ENCODE measurements around the gene ERGIC1.

Gene ERGIC1

DNA sequence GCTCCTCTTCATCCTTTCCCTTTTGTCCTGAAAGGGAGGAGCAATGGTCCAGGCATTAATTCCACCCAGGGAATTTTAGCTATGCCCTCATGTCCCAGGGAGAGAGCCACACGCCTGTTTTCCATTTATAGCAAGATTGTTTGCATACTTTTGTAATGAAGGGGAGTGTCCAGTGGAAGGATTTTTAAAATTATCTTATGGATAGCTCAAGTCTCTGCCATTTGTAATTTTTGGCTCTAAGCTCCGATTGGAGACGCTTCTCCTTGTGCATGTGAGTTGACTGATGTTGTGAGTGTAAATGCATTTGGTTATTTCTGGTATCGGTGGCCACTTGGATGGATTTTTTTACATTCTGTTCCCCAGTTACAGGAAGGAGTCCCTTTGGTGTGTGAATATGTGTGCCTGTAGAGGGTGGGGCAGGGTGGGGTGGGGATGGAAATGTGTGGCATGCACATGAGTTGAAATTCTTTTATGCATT lies 118.0 kb downstream of the ERGIC1 start:
- no peak for DNase-seq

DNA sequence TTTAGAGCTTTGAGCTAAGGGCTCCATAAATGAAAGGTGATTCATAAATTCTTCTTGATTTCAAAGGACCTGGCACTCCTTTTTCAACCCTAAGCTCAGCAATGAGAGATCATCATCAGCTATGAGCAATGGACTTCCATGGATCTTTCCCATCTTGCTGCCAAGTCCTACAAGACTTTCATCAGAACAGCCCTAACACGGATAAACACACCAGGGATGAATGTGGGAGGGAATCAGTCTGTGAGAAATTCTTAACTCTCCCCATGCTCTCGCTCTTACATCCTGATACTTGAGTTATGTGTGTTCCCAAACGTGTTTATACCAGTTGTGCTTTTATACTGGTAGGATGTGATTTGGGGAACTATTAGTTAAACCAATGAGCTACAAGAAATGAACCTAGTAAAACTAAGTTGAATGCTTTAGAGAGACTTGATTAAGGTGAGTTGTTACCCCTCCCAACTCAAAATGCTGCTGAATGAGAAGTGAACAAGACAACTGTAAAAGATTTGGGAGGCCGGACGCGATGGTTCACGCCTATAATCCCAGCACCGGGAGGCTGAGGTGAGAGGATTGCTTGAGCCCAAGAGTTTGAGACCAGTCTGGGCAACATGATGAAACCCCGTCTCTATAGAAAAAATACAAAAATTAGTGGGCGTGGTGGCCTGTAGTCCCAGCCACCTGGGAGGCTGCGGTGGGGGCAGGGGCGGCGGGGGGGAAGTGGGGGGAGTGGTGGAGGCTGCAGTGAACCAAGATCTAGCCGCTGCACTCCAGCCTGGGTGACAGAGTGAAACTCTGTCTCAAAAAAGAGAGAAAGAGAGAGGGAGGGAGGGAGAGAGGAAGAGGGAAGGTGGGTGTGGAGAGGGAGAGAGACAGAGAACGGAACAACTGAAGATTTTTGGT lies 120.0 kb downstream of the ERGIC1 start:
- no peak for DNase-seq

DNA sequence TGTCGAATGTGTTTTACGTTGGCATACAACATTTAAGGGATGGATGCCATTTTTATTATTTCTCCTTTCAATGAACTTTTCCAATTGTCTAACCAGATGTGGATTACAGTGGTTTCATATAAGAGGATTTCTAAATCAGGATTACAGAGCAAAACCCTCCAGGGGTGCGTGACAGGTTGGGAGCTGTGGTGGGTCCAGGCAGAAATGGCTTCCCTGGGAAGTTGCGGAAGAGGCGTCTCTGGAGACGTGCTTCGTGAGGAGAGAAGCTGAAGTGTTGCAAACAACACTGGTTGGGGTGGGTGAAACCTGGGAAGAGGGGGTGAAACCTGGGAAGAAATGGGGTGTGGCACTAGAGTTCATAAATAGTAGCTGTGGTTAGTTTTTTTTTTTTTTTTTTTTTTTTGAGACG lies 120.7 kb downstream of the ERGIC1 start:
- DNase-seq: no peak

DNA sequence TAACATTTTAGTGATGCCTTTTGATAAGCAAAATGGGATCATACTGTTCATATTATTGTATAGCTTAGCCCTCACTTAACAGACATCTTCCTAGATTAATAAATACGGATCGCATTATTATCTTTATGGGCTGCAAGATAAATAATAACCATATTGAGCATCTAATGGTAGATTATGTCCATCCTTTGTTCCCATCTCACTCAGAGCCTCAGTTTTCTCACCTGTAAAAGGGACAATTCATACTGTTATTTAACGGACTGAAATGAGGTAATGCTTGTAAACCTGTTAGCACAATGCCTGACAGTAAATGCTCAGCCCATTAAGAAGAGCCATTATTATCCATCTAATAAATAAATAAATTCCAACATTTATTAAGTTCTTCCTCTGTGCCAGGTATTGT lies 122.2 kb downstream of the ERGIC1 start:
- DNase-seq: no peak

DNA sequence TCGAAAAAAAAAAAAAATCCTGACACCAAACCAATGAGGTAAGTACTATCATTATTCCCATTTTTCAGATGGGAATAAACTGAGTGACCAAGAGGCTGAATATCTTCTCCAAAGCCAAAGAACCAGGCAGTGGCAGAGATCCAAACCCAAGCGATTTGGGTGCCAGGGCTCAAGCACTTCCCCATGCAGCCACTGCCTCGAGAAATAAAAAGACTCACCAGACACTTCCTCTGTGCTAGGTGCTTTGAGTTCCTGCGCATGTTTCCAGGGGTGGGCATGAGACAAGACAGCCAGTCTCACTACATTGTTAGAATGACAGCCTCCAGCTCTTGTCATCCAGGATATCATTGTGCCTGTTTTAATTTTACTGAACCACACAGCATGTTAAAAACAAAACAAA lies 122.9 kb downstream of the ERGIC1 start:
- peak; percentile 24 for DNase-seq

DNA sequence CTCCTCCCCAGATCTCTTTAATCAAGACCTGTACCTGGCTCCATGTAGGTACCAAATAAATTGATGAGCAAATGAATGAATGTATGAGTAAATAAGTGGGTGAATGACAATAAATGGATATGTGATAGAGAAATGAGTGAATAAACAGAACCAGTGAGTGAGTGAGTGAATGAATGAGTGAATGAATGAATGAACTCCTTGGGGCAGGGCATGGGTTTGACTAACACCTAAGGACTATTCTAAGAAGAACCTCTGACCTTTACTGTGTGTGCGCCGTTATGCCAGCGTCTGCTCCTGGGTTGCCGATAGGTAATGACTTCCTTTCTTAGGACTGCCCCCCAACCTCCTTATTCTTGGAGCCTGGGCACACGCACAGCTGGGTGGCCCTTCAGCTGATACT lies 123.4 kb downstream of the ERGIC1 start:
- no peak for DNase-seq

DNA sequence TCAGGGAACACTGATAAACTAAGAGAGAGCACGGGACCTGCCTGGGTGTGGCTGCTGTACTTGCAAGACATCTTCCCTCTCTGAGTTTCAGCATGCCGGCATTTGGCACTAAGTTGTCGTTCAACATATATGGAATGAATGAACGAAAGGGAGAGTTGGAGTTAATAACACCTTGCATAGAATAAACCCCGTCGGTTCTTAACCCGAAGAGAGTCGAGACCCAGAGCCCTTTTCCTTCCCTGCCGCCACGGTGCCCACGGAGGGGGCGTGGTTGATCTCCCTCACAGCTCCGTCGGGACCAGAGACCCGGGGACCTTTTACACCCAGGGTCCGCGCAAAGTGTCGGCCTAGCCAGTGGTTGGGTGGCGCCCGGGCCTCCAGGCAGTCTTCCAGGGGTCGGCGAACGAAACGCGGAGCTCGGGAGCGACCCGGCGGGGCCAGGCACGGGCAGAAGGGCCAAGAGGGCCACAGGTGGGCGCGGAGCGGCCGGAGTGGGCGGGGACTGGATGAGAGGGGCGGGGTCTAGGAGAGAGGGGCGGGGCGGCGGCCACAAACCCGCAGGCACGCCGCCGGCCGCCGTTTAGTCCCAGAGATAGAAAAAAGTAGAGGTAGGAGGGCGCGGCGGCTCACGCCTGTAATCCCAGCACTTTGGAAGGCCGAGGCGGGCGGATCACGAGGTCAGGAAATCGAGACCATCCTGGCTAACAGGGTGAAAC lies 124.4 kb downstream of the ERGIC1 start:
- DNase-seq: peak; percentile 84

DNA sequence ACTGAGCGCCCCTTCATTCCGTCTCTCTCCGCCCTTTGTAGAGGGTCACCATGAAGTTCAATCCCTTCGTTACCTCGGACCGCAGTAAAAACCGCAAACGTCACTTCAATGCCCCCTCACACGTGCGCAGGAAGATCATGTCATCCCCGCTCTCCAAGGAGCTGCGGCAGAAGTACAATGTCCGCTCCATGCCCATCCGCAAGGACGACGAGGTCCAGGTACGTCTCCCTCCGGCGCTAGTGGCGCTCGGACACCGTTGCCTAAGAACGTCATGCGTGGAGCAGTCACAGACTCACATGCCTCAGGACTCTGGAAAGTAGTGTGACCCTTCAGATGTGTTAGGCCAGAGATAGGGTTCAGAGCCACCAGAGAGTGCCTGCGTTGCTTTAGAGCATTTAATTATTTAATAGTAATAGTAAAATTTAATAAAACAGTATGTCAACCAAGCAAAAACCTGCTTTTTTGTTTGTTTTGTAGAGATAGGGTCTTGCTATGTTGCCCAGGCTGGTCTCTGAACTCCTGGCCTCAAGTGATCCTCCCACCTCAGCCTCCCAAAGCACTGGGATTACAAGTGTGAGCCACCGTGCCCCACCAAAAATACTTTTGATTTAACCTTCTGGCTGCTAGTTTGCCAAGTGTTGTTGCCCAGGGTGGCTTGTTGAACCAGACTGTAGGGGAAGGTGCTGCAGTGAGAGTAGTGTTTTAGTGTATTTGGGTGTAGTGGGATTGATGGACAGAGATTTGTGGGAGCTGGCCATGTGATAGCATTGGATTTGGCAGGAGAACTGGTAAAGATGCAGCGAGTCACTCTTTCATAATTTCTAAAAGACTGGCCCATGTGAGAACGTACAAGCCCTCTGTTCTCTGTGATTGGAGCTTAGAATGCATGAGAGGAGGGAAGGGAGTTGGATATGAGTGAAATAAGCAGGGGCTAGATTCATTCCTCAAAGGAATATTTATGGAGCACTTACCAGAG lies 126.1 kb downstream of the ERGIC1 start:
- DNase-seq: no peak

DNA sequence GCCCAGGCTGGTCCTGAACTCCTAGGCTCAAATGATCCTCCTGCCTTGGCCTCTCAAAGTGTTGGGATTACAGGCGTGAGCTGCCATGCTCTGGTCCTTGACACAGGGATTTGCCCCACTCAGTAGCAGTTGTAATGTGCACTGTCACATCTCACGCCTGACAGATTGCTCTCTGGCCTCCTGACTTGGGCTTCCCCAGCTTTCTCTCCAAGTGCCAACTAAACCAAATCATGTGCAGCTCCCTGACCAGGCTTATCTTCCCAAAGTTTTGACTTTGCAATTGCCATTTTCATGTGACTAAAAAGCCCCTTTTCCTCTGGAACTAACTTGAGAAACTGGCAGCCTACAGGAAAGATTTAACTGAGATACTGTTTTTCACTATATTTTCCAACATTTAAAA lies 135.9 kb downstream of the ERGIC1 start:
- no peak for DNase-seq

DNA sequence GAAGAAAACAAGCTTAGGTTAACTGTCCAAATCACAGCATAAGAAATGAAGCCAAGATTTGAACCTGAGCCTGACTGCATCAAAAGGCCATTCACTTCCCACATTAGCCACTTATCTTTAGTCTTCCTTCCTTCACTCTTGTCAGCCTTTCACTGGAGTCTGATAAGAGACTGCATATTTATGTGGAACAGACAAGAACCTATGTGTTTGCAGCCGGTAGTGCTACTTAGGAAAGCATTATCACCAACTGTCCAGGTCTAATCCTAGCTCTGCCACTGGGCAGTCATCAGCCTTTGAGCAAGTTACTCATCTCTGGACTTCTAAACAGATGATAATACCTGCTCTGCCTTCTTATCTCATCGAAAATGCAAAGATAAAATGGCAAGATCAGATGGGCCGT lies 137.4 kb downstream of the ERGIC1 start:
- DNase-seq: peak; percentile 20

DNA sequence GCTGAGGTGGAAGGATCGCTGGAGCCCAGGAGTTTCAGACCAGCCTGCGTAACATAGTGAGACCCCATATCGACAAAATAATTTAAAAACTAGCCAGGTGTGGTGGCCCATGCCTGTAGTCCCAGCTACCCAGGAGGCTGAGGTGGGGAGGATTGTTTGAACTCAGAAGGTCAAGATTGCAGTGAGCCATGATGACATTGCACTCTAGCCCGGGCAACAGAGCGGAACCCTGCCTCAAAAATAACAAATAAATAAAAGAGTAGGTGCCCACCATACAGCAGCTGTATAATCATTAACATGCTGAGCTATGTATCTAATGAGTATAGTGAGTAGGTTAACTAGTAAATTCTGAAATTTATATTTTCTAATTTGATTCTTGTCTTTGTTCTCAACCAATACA lies 138.5 kb downstream of the ERGIC1 start:
- DNase-seq: no peak

DNA sequence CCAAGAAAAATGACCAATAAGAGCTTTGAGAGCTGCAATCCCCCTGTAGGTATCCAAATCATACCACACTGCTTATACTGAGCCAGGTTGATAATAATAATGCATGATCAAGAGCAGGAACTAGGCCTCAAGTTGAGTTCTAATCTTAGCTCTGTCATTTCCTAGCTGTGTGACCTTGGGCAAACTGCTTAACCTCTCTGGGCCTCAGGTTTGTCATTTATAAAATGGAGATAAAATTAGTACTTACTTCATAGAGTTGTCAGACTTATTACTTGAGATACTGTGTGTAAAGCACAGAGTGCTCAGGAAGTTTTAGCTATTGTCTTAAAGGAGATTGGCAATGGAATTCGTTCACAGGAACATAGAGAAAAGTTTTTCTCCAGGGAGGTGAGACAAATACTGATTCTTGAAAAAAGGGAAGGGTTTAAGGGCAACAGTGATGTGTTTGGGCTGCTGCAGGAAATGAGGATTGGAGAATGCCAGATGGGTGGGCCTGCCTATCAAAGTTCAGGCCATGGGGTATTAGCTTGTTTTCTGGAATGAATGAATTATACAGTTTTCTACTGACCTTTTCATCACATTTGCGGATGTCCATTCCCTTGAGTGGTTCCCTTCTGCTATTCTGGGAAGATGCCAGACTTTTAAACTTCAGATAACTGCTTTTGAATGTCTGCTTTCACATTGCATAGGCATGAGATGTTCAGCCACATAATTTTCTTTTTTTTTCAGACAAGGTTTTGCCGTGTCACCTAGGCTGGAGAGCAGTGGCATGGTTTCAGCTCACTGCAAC lies 139.3 kb downstream of the ERGIC1 start:
- DNase-seq: no peak

DNA sequence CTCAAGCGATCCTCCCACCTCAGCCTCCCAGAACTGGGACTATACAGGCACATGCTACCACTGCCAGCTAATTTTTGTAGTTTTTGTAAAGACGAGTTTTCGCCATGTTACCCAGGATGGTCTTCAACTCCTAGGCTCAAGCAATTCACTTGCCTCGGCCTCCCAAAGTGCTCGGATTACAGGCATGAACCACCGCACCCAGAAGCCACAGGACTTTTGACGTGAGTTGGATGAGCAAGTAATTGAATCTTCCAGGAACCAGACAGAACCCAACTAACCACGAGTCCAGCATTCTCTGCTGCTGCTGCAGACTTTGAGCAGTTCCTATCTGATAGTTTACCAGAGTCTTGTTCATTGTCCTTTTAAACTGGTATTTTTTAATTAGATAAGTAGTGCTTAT lies 139.9 kb downstream of the ERGIC1 start:
- peak; percentile 23 for DNase-seq

DNA sequence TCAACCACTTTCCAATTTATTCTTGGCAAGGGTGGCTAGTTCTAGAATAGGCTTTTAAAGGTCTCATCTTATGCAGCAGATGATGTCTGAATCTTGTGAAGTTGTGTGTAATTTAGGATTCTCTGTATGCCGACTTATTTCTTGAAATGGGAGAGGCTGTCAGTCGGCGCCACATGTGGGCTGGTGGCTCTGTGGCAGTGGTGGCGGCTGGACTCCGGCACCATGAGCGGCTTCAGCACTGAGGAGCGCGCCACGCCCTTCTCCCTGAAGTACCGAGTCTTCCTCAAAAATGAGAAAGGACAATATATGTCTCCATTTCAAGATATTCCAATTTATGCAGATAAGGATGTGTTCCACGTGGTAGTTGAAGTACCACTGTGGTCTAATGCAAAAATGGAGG lies 141.2 kb downstream of the ERGIC1 start:
- no peak for DNase-seq

DNA sequence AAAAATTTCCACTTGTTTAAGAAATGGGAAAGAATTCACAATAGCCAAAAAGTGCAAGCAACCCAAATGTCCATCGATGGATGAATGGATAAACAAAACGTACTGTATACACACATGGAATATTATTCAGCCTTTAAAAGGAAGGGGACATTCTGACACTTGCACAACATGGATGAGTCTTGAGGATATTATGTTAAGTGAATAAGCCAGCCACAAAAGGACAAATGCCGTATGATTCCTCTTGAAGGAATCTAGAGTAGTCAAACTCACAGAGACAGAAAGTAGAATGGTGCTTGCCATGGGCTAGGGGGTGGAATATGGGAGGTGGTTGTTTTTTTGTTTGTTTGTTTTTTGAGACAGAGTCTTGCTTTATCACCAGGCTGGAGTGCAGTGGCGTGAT lies 145.7 kb downstream of the ERGIC1 start:
- no peak for DNase-seq

DNA sequence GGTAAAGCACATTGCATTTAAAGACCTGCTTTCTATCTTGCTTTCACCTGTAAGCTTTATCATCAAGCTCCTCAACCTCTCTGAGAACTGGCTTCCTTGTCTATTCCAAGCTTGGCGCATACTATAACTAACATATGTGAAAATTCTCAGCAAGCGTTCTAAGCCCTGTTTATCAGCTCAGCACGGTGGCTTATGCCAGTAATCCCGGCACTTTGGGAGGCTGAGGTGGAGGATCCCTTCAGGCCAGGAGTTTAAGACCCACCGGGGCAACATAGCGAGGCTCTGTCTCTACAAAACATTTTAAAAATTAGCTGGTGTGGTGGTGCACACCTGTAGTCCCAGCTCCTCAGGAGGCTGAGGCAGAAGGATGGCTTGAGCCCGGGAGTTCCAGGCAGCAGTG lies 147.9 kb downstream of the ERGIC1 start:
- no peak for DNase-seq

DNA sequence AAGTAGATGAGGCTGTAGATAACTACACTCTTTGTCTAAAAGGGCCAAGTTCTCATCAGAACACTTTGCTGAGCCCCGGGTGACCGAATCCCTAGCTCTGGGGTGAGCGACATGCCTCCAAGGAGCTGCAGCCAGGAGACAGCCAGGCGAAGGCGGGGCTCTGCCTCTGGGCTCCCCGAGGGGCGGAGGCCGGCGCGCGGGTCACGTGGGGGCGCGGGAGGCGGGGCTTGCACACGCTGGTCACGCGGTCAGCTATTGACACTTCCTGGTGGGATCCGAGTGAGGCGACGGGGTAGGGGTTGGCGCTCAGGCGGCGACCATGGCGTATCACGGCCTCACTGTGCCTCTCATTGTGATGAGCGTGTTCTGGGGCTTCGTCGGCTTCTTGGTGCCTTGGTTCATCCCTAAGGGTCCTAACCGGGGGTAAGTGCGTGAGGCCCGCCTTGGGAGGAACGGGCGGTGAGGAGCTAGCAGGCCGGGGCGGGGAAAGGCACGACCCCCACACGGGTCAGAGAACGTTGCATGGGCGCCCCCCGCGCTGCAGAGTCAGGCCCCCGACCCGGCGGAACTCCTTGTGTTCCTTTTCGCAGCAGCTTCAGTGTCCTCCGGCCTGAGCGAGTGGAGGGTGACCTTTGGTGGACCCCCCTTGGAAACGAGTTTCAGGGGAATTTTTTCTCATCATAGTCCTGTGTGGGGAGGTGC lies 149.6 kb downstream of the ERGIC1 start, which contains the start of gene ATP6V0E1:
Gene ATP6V0E1, plus strand, starts transcription at position 230 of the 702 bp plus-strand sequence. Its CDS starts 90 bp downstream, at position 320.
- peak; percentile 96 for DNase-seq

DNA sequence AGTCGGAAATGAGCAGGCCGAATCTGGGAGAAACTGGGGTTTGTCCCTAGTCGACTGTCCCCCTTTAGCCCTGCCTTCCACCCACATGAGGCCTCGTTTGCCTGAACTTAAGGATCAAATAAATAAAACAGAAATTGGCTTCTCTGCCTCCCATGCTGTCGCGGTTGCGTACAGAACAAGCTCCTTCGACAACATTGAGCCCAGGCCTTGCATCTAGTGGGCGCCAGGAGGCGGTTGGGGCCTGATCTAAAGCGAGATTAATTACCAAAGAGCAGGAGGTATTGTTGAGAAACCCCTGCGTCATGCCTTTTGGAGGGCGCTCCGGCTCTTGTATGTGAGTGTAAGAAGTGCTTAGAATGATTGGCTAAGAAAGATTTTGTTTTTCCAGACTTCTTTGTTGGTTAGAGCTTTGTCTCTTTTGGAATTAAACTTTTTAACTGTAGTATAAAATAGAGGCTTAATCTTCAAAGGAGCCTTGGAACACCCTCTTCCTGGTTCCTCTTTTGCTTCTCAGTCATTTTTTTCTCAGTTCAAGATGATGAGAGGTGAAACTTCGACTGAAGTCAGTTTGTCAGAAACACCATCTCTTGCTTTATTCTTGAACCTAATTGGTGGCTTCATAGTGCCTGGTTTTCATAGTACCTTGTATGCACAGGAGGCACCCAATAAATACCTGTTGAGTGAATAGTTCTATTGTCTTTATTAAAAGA lies 150.3 kb downstream of the ERGIC1 start:
- peak; percentile 97 for DNase-seq

DNA sequence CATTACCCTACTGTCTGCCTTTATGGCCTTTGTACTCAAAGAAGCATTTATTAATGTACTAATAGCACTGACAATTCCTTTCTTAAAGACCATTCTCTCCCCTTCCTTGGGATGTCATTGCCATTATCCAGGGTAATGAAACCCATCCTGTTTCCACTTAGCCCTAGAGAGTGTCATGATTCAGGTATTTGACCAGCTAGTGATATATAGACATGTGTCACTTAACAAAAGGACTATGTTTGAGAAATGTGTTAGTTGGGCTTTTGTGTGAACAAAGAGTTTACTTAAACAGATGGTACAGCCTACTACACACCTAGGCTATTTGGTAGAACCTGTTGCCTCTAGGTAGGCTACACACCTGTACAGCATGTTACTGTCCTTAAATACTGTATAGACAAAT lies 151.5 kb downstream of the ERGIC1 start:
- no peak for DNase-seq

DNA sequence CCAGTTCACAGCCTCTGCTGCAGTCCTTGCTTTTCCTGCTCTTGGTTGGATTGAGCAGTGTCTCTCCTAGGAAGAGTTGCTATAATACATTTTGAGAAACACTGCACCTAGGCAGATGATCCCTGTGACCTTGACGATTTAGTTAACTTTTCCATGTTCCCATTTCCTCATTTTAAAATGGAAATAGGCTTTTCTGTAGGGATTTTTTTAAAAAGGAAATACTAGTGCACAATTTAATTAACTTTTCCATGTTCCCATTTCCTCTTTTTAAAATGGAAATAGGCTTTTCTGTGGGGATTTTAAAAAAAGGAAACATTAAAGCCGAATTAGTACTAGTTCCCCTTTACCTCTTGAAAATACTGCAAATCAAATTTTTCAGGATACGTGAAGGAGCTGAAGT lies 154.2 kb downstream of the ERGIC1 start:
- no peak for DNase-seq

DNA sequence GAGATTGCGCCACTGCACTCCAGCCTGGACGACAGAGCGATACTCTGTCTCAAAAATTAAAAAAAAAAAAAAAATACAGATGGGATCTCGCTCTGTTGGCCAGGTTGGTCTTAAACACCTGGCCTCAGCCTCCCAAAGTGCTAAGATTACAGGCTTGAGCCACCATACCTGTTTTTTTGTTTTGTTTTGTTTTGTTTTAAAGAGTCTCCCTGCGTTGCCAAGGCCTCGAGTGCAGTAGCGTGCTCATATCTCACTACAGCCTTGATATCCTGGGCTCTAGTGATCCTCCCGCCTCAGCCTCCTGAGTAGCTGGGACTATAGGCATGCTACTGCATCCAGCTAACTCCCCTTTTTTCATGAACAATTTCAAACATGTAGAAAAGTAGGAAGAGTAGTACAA lies 156.7 kb downstream of the ERGIC1 start:
- no peak for DNase-seq
